HG02938 (cell line): ENCODE results near the gene CBX2.

ENCODE experiments used
- ATAC-seq: cut with Tn5 transposase; IDR thresholded peaks from one replicate; pipeline ENCODE4 v1.9.1; 2021; ENCODE audit warnings: mild to moderate bottlenecking, moderate library complexity; ENCODE audit not compliant: unreplicated experiment

Gene CBX2

DNA sequence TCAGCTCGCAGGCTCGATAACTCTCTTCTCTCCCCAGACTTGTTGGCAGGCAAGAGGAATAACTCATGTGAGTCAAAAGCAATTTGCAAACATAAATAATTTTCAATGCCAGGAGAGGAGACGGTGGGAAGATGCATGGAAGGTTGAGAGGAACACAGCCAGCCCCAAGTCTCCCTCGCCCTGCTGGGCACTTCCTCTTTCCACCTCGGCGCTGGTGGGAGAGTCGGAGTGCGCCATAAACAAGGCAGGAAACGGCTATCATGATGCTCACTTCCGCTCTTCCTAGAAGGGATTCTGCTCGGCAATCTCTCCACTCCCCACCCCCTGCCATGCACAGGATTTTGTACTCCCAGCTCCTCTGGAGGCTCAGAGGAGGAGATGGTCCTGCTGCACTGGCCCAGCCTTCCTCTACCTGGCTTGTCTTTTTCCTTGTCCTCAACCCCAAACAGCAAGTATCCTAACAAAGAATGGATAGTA is 48.3 kb downstream of the CBX2 start:
- ATAC-seq = no peak

DNA sequence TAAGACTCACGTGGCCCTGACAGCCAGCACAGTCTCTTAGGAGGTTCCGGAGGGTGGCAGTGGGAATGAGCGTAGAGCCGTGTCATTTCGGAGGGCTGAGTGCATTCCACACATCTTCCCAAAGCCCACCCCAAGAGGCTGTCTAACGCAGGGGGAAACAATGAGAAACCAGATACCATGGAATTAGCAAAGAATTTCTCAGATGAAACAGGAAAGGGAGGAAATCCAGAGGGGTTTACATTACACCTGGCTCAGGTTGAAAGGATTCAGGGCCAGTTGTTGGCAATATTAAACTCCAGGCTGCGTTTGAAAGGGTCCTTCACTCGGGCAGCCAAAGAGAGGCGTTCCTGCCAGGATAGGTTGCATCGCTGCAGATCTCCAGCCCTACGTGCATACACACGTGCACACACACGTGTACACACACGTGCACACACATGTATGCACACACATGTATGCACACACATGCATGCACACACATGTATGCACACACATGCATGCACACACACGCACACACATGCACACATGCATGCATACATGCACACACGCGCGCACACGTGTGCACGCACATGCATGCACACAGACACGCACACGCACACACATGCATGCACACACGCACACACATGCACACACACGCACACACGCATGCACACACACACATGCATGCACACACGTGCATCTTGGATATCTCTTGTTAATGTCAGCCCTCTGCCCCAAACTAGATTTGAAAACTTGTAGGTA is 49.1 kb downstream of the CBX2 start:
- no peak for ATAC-seq

DNA sequence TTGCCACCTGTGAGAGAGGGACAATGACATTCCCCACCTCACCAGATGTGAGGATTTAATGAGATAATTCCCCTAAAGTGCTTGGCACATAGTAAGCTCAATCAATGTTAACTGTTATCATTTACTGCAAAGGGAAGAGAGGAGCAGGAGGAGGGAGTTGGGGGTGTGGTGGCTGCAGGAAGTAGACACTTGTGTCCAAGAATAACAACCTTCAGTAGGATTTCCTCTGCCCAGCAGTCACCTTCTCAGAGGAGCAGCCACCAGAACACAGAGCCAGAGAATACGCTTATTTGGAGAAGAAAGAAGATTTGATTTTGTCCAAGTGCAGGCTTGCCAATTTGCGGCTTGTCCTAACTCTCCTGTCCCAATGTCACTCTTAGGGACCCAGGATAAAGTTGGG is 51.1 kb downstream of the CBX2 start:
- ATAC-seq = no peak

DNA sequence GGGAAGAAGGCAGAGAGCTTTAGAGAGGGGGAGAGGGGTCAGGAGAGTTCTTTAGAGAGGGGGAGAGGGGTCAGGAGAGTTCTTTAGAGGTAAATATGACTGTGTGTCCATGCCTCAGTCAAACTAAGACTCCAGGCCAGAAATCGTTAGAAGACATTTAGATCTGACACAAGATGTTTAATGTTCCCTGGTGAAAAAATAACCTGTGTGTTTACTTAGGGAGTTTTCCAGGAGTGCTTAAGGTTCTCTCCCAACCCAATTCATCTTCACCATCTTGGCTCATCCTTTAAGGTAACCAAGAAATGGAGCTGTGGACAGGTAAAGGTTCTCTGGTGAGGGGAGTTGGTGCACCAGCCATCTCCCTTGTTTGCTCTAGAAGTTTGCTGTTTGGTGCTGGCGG is 51.5 kb downstream of the CBX2 start:
- no peak for ATAC-seq

- no peak for ATAC-seq
Observed at GRCh38 chr17:79830303-79830702, 52.4 kb downstream of the CBX2 start.

- ATAC-seq = no peak
Observed at GRCh38 chr17:79830763-79831264, 52.9 kb downstream of the CBX2 start.

DNA sequence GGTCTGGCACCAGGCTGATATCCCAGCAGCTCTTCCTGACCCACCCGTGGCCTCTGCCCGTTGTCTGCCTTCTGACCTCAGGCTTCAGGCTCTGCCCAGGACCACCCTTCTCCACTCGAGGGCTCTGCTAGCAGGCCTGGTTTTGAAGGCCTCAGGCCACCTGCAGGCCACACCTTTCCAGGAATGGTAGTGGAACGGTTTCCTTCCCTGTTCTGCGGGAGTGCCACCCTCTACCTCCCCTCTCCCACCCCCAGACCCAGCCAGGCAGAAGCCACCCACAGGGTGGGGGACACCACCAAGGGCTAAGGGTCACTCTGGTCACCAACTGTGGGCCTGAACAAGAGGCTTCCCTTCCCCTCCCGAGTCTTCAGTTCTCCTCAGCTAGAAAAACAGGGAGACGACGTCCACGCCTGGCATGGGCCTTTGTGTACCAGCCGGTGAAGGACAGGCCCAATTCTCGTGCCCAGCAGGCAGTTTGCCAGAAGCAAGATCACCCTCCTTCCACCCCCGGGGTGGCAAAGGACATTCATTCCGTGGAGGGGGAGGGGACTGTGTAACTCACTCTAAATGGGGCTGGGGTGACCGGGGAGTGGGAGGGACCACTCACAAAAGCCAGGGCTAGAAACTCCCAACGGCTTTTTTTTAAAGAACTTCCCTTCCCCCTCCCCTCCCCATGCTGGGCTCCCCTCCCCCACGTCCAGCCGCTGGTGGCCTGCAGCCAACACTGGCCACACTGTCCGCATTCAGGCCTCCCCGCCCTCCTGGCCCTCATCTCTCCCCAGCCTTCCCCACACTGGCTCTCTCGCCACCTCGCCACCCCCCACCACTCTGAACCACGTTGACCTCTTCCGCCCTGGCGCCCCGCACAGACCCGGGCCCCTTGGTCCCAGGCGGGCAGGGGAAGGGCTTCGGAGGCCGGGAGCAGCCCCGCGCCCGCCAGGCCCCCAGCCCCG is 53.6 kb downstream of the CBX2 start:
- no peak for ATAC-seq

DNA sequence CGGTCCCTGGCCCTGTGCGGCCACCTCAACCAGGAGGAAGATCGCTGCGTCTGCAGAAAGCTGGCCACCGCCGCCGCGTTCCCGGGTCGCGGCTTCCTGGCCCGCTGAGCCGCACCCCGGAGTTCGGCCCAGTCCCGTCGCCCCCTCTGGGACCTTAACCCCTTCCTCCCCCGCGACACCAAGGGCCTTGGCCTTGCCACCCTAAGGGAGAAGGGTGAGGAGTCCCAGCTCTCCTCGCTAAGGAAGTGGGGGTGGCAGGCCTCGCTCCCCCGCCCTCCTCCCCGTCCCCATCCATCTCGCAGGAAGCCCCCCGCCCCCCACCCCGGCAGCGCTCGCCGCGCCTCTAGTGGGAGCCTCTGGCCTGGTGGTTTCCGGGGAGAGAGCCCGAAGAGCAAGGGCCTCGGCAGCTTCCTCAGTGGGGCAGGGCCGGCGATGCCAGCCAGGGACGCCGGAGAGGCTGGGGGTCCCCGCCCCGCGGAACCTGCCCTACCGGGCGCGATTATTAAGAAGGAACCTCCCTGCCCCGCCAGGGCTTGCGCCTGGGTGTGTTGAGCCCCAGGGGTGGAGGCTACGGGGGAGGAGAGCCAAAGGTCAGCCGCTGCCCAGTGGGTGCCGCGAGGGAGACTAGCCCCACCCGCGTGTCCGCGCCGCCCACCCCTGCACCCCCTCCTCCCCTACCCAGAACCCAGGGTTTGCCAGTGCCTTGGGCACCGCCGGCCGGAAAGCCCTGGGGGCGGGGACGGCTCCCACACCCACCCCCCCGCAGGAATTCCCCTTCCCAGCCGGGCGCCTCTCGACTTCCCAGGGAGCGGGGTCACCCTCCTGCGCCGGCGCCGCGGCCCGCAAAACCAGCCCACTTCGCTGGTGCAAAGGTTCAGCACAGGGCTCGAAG is 54.5 kb downstream of the CBX2 start:
- no peak for ATAC-seq

GRCh38 chr17:79833110-79833450 is 55.1 kb downstream of the CBX2 start:
- no peak for ATAC-seq

- no peak for ATAC-seq
Observed at GRCh38 chr17:79833744-79834564, 56.0 kb downstream of the CBX2 start.

DNA sequence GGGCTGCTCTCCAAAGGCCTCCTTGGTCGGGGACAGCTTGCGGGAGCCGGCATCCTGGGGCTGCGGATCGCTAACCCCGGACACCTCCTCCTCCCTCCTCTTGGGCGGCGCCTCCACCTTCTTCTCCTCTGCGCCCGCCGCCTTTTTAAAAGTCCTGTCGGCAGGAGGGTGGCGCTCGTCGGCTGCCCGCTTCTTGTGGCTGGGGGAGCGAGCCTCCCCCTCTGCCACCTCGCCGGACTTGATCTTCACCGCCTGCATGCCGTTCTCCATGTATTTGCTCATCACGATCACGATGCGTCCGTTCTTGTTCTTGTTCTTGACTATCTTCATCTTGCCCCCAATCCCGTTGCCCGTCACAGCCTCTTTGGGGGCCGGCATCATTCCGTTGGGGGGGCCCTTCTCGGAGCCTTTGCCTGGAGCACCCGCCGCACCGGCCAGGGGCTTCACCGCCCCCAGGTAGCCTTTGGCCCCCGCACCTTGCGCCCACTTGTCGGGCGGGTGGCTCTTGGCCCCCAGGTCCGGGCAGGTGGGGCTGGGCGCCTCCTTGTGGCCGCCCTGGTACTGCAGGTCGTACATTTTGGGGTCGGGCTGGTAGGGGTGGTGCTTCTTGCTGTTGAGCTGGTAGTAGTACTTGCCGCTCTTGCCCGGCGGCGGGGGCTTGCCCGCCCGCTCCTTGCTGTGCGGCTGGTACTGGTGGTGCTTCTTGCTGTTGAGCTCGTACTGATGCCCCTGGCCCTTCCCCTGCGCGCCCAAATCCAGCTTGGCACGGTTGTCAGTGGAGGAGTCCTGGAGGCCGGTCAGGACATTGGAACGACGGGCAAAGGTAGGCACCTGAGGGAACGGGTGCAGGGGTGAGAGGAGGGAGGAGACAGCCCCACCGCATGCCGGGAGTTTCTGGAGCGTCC is 56.9 kb downstream of the CBX2 start:
- ATAC-seq = no peak

- no peak for ATAC-seq
Observed at GRCh38 chr17:79835470-79835899, 57.5 kb downstream of the CBX2 start.

GRCh38 chr17:79835953-79836509 is 58.1 kb downstream of the CBX2 start:
- ATAC-seq = no peak

DNA sequence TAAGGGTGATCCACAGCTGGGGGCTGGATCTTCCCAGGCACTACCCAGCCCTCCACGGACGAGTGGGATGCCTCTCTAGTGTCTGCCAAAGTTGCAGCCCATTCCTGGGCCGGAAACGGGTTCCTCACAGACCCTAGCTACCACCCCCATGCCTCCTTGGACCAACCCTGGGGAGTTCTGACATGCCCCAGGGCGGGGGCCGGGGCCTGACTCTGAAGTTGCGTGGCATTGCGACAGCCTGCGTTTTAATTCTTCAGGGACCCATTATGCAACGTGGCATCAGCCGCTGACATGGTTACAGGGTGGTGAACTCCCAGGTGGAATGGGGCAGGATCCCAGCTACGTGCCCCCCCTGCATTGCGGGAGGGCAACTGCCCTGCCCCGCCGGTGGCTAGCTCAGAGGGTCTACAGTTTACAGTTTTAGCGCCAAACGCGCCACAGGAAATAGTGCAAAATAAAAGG is 58.6 kb downstream of the CBX2 start:
- no peak for ATAC-seq

DNA sequence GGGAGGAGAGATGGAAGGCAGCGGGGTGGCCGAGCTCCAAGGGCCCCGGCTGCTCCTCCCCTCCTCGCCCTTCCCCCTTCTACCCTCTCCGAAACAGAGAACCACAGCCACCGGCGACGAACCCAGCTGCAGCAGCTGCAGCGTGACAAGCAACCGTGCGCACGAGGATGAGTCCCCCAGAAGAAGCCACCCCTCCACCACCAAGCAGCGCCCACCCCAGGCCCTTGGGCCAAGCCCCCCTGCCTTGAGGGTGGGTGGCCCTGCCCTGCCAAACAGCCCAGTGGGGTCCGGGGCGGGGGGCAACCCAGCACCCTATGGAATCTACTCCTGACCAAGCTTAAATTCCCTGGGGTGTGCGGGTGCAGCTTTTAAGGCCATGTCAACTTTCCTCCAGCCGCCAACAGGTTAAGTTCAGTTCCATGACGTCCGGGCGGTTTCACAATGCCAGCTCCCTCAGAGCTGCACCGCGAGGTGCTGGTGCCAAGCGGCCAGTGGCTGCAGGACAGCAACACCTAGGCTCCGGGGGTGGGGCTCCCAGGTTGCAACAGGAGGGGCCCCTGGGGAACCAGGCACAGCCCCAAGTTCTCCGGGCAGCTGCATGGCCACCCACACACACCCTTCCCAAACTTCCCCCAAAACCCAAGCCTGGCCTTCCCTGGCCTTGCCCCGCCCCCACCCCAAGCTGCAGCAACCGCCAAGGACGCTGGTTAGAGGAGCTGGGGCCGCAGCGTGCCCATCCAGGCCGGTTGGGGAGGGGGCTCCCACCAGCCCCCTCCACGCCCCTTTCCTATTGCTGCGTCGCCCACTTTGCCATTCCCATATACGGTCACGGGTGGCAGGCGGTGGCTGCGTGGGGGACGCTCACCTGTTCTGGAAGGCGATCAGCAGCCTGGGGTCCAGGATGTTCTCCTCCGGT is 59.3 kb downstream of the CBX2 start:
- ATAC-seq = no peak
